CD4-positive, alpha-beta T cell treated with Interleukin-2 at 100 ng/mL for 4 hours (primary cell): ENCODE data around the gene SSB.
"Not testable (repeated sequence)": the region's sequence is repeated elsewhere in the genome, so short reads cannot be mapped to it uniquely, and the experiment has no call there.

Source experiments
- DNase-seq: peaks from one replicate; pipeline ENCODE4 v3.0.0-alpha.2; 2020; ENCODE audit warnings: low spot score

SSB gene

DNA sequence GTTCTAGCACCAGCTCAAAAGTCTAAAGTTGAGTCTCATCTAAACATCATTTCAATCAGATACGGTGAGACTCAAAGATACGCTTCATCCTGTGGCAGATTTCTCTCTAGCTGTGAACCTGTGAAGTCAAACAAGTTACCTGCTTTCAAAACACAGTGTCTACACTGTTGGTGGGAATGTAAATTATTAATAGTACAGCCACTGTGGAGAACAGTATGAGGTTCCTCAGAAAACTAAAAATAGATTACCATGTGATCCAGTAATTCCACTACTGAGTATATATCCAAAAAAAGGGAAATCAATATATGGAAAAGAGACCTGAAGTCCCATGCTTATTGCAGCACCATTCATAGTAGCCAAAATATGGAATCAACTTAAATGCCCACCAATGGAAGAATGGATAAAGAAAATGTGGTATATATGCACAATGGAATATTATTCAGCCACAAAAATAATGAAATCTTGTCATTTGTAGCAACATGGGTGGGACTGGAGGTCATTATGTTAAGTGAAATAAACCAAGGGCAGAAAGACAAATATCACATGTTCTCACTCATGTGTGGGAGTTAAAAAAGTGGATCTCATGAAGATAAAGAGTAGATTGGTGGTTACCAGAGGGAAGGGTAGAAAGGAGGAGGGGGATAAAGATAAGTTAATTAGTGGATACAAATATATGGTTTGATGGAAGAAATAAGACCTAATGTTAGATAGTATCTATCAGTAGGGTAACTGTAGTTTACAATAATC is 40.2 kb downstream of the SSB start:
- no peak for DNase-seq

DNA sequence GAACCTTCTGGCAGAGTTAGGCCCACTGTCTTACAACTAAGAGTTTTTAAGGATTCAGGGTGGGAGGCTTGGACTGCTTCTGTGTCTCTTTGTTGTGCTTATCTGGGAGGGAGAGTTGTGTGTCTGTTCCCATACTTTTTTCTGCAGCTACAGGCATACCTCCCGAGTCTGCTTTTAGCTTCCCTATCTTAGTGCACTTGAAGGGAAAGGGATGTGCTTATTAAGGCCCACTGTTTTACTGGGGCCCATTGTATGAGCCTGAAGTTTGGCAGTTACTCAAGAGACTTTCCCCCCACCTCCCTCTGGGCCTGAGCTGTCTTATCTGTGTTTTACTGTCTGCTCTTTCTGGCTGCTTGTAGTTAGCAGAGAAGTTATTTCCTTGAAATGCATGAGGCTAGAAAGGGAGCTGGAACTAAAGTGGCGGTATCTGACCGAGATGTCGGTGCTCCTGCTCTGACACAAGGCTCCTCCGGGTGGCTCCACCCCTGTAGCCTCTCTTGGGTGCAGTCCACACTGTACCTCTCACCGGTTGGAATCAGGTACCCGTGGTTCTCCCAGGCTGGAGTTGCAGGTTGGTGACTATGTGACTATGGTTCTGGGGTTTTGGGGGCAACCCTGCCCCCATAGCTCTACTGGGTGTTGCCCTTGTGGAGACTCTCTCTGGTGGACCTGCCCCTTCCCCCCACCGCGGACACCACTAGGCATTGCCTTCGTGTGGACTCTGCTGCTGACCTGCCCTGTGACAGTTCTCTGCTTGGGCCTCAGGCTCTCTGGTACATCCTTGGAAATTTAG is 41.5 kb downstream of the SSB start:
- no peak for DNase-seq

DNA sequence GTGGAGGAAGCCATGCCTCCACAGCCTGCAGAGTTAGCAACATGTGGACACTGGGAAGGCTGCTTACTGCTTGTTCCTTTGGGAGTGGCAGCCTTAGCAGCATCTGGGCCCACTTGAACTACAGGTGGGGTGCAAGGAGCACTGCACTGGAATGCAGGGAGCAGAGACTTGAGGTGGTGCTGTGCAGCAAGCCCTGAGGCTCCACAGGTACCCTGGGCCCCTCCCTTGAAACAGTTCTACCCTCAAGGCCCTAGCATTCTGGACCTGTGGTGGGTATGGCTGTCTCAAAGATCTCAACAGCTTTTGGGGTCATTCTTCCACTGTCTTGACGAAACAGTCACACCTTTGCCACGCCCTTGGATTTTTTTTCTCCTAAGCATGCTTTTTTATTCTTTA is 42.1 kb downstream of the SSB start:
- DNase-seq = no peak

DNA sequence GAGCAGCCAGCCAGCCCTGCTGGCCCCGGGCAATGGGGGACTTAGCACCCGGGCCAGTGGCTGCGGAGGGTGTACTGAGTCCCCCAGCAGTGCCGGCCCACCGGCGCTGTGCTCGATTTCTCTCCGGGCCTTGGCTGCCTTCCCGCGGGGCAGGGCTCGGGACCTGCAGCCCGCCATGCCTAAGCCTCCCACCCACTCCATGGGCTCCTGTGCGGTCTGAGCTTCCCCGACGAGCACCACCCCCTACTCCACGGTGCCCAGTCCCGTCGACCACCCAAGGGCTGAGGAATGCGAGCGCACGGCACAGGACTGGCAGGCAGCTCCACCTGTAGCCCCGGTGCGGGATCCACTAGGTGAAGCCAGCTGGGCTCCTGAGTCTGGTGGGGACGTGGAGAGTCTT is 43.0 kb downstream of the SSB start:
- not testable (repeated sequence) for DNase-seq

DNA sequence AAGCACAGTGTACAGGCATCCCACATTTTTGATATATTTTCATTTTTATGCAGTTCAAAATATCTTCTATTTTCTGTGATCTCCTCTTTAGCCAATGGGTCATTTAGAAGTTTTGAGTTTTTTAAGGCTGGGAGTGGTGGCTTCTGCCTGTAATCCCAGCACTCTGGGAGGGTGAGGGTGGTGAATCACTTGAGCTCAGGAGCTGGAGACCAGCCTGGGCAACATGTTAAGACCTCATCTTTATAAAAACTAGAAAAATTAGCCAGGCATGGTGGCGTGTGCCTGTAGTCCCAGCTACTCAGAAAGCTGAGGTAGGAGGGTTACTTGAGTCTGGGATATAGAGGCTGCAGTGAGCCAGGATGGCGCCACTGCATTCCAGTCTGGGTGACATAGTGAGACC is 46.3 kb downstream of the SSB start:
- no peak for DNase-seq

DNA sequence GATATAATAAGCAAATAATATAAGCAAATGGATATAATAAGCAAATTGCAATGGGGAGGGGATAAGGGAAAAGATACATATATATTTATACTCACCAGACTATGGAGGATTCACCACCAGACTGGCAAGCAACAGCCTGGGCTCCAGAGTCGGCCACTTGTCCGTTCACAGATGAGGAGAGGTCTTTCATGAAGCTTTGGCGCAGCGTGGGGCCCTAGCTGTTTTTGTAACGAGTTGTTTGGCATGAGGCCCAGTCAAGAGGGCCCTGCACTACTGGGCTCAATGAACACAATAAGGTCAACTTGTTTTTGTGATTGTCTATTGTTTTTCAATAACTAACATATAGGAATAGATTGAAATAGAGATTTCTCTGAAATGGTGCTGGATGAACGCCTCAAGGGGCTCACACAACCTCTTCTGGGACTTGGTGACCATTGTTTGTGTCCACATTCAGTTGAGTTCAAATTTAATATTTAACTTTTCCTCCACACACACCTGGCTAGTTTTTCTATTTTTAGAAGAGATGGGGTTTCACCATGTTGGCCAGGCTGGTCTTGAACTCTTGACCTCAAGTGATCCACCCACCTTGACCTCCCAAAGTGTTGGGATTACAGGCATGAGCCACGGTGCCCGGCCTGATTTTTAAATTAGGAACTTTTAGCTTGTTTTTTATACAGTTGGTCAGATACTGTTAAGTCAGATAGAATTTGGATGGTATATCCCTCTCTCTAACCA is 50.5 kb downstream of the SSB start:
- not testable (repeated sequence) for DNase-seq

DNA sequence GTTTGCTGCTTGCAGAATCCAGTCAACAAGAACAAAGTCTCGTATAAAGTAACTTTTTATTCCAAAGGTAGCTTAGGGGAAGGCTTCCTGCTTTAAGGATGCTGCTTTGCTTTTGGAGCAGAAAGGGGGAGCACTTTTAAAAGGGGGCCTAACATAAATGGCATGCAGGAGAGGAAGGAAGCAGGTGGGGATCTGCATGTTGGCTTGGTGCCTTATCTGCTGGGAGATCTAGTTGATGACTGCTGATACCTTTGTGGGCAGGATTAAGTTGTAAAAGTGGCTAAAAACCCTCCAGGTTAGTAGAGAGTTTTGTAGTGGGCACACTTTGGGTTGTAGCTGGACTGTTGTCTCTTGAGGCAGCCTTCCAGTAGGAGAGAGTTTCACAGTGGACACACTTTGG is 51.0 kb downstream of the SSB start:
- DNase-seq = no peak

- DNase-seq = no peak
These were observed 54.5 kb downstream of the SSB start for GRCh38 chr2:169853041-169853668.

DNA sequence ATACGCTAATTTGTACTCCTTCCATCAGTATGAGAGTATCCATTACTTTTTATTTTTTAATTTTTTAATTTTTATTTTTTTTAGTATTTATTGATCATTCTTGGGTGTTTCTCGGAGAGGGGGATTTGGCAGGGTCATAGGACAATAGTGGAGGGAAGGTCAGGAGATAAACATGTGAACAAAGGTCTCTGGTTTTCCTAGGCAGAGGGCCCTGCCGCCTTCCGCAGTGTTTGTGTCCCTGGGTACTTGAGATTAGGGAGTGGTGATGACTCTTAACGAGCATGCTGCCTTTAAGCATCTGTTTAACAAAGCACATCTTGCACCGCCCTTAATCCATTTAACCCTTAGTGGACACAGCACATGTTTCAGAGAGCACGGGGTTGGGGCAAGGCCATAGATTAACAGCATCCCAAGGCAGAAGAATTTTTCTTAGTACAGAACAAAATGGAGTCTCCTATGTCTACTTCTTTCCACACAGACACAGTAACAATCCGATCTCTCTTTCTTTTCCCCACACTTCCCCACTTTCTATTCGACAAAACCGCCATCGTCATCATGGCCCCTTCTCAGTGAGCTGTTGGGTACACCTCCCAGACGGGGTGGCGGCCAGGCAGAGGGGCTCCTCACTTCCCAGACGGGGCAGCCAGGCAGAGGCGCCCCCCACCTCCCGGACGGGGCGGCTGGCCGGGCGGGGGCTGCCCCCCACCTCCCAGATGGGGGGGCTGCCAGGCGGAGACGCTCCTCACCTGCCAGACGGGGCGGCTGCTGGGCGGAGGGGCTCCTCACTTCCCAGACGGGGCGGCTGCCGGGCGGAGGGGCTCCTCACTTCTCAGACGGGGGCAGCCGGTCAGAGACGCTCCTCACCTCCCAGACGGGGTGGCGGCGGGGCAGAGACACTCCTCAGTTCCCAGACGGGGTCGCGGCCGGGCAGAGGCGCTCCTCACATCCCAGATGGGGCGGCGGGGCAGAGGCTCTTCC is 56.9 kb downstream of the SSB start:
- not testable (repeated sequence) for DNase-seq

DNA sequence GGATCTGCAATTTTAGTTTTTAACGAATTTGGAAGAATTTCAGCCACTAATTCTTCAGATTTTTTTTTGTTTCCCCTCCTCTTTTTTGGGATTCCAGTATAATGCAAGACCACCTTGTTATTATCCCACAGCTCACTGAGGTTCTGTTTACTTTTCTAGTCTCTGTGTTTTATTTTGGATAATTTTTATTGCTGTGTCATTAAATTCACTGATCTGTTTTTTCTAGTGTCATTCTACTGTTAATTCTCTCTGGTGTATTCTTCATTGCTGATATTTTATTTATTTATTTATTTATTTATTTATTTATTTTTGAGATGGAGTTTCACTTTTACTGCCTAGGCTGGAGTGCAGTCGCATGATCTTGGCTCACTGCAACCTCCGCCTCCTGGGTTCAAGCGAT is 60.8 kb downstream of the SSB start:
- DNase-seq = no peak

DNA sequence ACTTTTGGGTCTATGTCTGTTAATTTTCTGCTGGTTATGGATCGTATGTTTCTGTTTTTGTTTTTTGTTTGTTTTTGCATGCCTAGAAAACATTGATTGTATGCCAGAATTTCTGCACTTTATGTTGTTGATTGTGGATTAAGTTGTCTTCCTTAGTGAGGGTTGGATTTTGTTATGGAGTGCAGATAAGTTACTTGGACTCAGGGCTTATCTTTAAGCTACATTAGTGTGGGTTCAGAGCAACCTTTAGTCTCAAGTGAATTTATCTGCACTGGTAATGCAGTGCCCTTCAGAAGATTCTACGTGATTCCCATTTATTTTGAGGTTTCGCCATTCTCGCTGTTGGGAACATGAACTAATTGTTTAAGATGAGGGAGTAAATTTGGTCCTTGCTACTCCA is 61.5 kb downstream of the SSB start:
- no peak for DNase-seq
